Mesothelial cell of epicardium (in vitro differentiated cells): ENCODE results near the gene ZMIZ2. TPM values are rescaled to one million over a fixed set of nuclear protein-coding genes. Genes with fewer than 3 reads are reported as not detected.

Experiments
- DNase-seq, 2 experiments: peaks; one replicate each; pipeline ENCODE4 v3.0.0; 2021; ENCODE audit warnings: low spot score in 2 of 2; ENCODE audit not compliant: unreplicated experiment in 2 of 2
- H3K27ac Mint-ChIP-seq: 2 replicates; pipeline ENCODE4 v1.8.0; 2021; ENCODE audit warnings: mixed read lengths
- H3K27me3 Mint-ChIP-seq: 2 replicates; pipeline ENCODE4 v1.8.0; 2021; ENCODE audit warnings: low read depth, mixed read lengths
- H3K36me3 Mint-ChIP-seq: 2 replicates; pipeline ENCODE4 v1.8.0; 2021; ENCODE audit warnings: mixed read lengths
- H3K4me1 Mint-ChIP-seq: 2 replicates; pipeline ENCODE4 v1.8.0; 2021; ENCODE audit warnings: mixed read lengths
- H3K4me3 Mint-ChIP-seq: 2 replicates; pipeline ENCODE4 v1.8.0; 2021; ENCODE audit warnings: mild to moderate bottlenecking, moderate library complexity, mixed read lengths
- H3K9me3 Mint-ChIP-seq: 2 replicates; pipeline ENCODE4 v1.8.0; 2021; ENCODE audit warnings: mixed read lengths
- total RNA-seq: library from RNA; stranded (reverse); gene quantifications from 3 replicates; pipeline ENCODE4 v1.2.1, GENCODE V29; 2021
- TF ChIP-seq, protein P1 (sequence below): fragments of 200-600 bp; sonication (generic); IDR thresholded peaks from one replicate; pipeline ENCODE4 v1.5.0; 2021; ENCODE audit warnings: antibody characterized with exemption; ENCODE audit not compliant: unreplicated experiment

ZMIZ2 gene
- total RNA-seq, 1 donor from 2014 or later: 164 TPM

DNA sequence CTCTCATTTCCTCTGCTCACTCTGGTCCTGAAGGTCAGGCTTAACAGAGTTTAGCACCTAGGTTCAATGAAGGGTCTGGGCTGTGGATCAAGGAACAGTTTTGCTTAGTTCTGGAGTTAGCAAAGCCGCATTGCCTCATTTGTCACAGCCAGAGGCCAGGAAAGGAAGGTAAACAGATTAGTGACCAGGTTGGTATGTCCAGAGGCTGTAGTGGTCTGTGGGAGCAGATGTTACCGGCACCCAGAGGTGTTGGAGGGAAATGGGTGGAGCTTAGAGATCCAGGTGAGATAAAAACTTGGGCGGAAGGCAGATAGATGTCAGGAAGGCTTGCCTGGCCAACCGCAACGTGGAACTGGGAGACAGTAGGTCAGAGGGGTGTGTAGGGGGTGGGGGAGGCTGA is 36.6 kb upstream of the ZMIZ2 start:
- peaks cover 13% of the 10 kb centered on the region for H3K4me1 Mint-ChIP-seq
- no peak overlapping the region for H3K4me3 Mint-ChIP-seq
- no peak overlapping the region for H3K27ac Mint-ChIP-seq

GRCh38 chr7:44713141-44713540 is 35.5 kb upstream of the ZMIZ2 start:
- H3K27ac Mint-ChIP-seq: no peak overlapping the region
- TF ChIP-seq, protein P1, sequence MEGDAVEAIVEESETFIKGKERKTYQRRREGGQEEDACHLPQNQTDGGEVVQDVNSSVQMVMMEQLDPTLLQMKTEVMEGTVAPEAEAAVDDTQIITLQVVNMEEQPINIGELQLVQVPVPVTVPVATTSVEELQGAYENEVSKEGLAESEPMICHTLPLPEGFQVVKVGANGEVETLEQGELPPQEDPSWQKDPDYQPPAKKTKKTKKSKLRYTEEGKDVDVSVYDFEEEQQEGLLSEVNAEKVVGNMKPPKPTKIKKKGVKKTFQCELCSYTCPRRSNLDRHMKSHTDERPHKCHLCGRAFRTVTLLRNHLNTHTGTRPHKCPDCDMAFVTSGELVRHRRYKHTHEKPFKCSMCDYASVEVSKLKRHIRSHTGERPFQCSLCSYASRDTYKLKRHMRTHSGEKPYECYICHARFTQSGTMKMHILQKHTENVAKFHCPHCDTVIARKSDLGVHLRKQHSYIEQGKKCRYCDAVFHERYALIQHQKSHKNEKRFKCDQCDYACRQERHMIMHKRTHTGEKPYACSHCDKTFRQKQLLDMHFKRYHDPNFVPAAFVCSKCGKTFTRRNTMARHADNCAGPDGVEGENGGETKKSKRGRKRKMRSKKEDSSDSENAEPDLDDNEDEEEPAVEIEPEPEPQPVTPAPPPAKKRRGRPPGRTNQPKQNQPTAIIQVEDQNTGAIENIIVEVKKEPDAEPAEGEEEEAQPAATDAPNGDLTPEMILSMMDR: no peak
- no peak overlapping the region for H3K4me3 Mint-ChIP-seq
- peaks cover 5% of the 10 kb centered on the region for H3K36me3 Mint-ChIP-seq
- H3K9me3 Mint-ChIP-seq: no peaks in the 10 kb centered on the region
- H3K27me3 Mint-ChIP-seq: peaks cover 1% of the 10 kb centered on the region
- H3K4me1 Mint-ChIP-seq: peaks cover 13% of the 10 kb centered on the region
- no peak for DNase-seq

More for the DNA sequence above, 36.6 kb upstream of the ZMIZ2 start:
- Mint-ChIP-seq H3K9me3 (no peaks in the 10 kb centered on the region), H3K36me3 (peaks cover 11% of the 10 kb centered on the region), H3K27me3 (peaks cover 1% of the 10 kb centered on the region)
- no peak for DNase-seq
- TF ChIP-seq, protein P1: no peak

DNA sequence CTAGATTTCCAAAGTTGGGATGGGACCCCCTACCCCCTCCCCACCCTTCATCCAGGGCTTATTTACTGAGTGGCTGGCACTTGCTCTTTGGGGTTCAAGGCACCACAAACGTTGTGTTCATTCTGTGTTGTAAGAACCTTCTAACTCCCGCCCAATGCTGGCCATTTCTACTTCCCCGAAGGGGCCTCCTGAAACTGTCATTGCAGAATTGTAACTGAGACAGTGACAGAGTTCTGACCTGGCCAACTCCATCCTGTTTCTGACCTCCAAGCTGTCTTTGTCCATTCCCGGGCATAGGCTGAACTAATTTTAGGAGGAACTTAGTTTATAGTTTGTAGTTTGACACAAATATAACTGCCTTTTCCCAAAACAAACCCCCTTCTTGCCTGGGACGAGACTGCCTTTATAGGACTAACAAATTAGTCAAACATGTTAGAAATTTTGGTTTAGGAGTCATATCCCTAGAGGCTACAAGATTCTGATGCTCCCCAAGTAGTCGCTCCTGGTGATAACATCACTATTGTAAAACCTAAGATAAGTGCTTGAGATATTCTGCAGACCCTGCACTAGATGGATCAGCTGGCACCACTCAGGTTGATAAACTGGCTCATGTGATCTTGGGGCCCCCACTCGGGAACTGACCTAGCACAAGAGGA is 34.8 kb upstream of the ZMIZ2 start:
- no peak overlapping the region for H3K27ac Mint-ChIP-seq
- peaks cover 5% of the 10 kb centered on the region for H3K36me3 Mint-ChIP-seq
- no peaks in the 10 kb centered on the region for H3K9me3 Mint-ChIP-seq
- TF ChIP-seq, protein P1: no peak
- H3K4me3 Mint-ChIP-seq: no peak overlapping the region
- H3K27me3 Mint-ChIP-seq: peaks cover 1% of the 10 kb centered on the region
- no peak for DNase-seq
- H3K4me1 Mint-ChIP-seq: peaks cover 13% of the 10 kb centered on the region

GRCh38 chr7:44716205-44716604 is 32.4 kb upstream of the ZMIZ2 start:
- H3K4me1 Mint-ChIP-seq: peaks cover 13% of the 10 kb centered on the region
- H3K27me3 Mint-ChIP-seq: peaks cover 1% of the 10 kb centered on the region
- no peaks in the 10 kb centered on the region for H3K9me3 Mint-ChIP-seq
- no peak for DNase-seq
- H3K4me3 Mint-ChIP-seq: no peak overlapping the region
- H3K27ac Mint-ChIP-seq: no peak overlapping the region
- peaks cover 2% of the 10 kb centered on the region for H3K36me3 Mint-ChIP-seq
- TF ChIP-seq, protein P1: no peak

- H3K27ac Mint-ChIP-seq: no peak overlapping the region
- DNase-seq: no peak
- peaks cover 4% of the 10 kb centered on the region for H3K9me3 Mint-ChIP-seq
- H3K4me1 Mint-ChIP-seq: no peaks in the 10 kb centered on the region
- TF ChIP-seq, protein P1: no peak
- H3K36me3 Mint-ChIP-seq: peaks cover 4% of the 10 kb centered on the region
- H3K4me3 Mint-ChIP-seq: no peak overlapping the region
- no peaks in the 10 kb centered on the region for H3K27me3 Mint-ChIP-seq
Observed at GRCh38 chr7:44720301-44720700, 28.3 kb upstream of the ZMIZ2 start.
